Measurements from ENCODE around the gene STARD10. TPM values are rescaled to one million over a fixed set of nuclear protein-coding genes. Genes with fewer than 3 reads are reported as not detected.
"Not testable (repeated sequence)": the region's sequence is repeated elsewhere in the genome, so short reads cannot be mapped to it uniquely, and the experiment has no call there.

STARD10 gene
- total RNA-seq, 2 experiments from 2014 or later = 8.1 to 8.6 TPM

DNA sequence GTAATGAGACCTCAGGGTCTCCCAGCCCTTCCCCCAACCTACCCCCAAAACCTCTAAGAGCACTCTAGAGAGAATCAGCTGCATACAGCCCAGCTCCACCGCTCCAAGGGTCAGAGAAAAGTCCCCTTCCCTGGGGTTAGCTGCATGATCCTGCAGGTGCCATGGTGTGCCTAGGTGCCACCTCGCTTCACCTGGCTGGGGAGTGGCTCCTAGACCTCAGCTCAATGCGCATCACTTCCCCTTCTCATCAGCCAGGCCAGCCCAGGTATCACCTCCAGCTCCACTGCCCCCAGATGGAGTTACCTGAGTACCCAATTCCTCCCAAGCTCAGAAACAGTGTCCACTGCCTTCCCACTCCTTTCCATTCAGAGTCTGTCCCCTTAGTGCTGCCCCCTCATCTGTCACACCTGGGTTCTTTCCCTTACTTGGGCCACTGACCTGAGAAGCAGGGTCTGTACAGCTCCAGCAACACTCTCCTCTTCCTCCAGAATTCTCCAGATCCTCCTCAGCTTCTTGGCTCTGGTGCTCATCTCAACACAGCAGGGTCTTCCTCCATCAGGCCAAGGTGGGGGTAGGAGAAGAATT, 1.3 kb downstream of the STARD10 start:
- Mint-ChIP-seq H3K27me3 (no peaks in the 10 kb centered on the region), H3K4me1 (ENCODE audit: low read depth) (peaks cover 26% of the 10 kb centered on the region), H3K36me3 (ENCODE audit: low read depth) (no peaks in the 10 kb centered on the region), H3K9me3 (no peaks in the 10 kb centered on the region), H3K27ac (peak overlapping the region; percentile 100), H3K4me3 (no peak overlapping the region)
- no peak for ATAC-seq
- no peak for DNase-seq
- CTCF ChIA-PET = interaction anchor here (0.8 to 4.0 kb wide), 17 partner anchors 9 to 386 kb away, joined by 3 to 99 read pairs (median 6); partner anchors contain the start of gene ATG16L2
- POLR2A ChIA-PET = interaction anchor here (0.5 to 3.7 kb wide), 11 partner anchors 10 to 328 kb away, joined by 3 to 23 read pairs (median 5); partner anchors contain the start of gene ATG16L2
- intact Hi-C loops (cut with micrococcal nuclease) = loop anchor here (1.0 kb wide), 1 partner anchor 67 kb away; no protein-coding TSS in a partner anchor
- TF ChIP-seq, protein P1, sequence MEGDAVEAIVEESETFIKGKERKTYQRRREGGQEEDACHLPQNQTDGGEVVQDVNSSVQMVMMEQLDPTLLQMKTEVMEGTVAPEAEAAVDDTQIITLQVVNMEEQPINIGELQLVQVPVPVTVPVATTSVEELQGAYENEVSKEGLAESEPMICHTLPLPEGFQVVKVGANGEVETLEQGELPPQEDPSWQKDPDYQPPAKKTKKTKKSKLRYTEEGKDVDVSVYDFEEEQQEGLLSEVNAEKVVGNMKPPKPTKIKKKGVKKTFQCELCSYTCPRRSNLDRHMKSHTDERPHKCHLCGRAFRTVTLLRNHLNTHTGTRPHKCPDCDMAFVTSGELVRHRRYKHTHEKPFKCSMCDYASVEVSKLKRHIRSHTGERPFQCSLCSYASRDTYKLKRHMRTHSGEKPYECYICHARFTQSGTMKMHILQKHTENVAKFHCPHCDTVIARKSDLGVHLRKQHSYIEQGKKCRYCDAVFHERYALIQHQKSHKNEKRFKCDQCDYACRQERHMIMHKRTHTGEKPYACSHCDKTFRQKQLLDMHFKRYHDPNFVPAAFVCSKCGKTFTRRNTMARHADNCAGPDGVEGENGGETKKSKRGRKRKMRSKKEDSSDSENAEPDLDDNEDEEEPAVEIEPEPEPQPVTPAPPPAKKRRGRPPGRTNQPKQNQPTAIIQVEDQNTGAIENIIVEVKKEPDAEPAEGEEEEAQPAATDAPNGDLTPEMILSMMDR (IDR thresholded peaks at IDR 0.05) = no peak

DNA sequence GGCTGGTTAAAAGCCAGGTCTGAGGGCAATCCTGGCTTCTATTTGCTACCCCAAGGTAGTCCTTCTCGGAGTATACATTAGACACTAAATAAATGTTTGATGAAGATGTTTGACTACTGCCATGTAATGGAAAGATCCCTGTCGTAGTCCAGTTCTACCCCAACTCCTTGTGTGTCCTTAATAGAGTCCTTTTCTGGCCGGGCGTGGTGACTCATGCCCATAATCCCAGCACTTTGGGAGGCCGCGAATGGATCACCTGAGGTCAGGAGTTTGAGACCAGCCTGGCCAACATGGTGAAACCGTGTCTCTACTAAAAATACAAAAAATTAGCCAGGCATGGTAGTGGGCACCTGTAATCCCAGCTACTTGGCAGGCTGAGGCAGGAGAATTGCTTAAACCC, 2.6 kb downstream of the STARD10 start:
- DNase-seq; CTCF ChIA-PET; intact Hi-C loops (cut with micrococcal nuclease); H3K36me3 Mint-ChIP-seq (ENCODE audit: low read depth); ATAC-seq; H3K27ac Mint-ChIP-seq; H3K4me3 Mint-ChIP-seq; H3K27me3 Mint-ChIP-seq; H3K9me3 Mint-ChIP-seq: not testable (repeated sequence)
- H3K4me1 Mint-ChIP-seq (ENCODE audit: low read depth) = peaks cover 35% of the 10 kb centered on the region
- POLR2A ChIA-PET = interaction anchor here (1.6 kb wide), 1 partner anchor 8 kb away, joined by 7 read pairs; no protein-coding TSS in a partner anchor

DNA sequence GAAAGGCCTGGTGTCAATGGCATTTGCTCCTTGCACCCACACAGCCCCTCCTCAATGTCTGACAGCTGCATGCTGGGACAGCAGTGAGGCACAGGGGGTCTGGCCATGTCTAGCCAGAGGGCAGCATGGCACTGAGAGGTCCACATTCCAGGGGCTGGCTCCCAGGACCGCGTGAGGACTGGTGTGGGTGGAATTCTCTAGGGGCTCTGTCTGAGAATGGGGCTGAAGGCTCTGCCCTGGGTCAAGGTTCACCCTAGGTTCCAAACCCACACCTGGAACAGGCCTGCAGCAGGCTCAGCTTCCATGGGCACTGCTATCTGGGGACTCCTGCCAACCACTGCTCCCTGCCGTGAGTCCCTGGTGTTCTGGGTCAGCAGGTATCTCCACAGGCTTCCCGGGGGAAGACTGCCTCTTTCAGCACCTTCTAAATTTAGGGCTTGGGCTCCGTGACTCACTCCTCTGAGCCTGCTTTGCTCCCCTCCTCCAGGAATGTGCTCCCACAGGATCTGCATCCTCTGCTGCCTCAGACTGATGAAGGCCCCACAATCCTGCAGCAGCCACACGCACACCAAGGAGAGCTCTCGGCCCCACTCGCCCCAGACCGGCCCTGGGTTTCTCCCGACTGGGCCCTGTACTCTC, 4.2 kb downstream of the STARD10 start:
- H3K36me3 Mint-ChIP-seq (ENCODE audit: low read depth) = no peaks in the 10 kb centered on the region
- TF ChIP-seq, protein P1 (IDR thresholded peaks at IDR 0.05) = no peak
- H3K9me3 Mint-ChIP-seq = no peaks in the 10 kb centered on the region
- ChIA-PET CTCF (interaction anchor here (1.0 to 1.7 kb wide), 3 partner anchors 9 to 64 kb away, joined by 3 to 6 read pairs (median 4); no protein-coding TSS in a partner anchor), POLR2A (no interaction called here)
- H3K4me1 Mint-ChIP-seq (ENCODE audit: low read depth) = peaks cover 33% of the 10 kb centered on the region
- DNase-seq (no peak), ATAC-seq (no peak)
- H3K27ac Mint-ChIP-seq = no peak overlapping the region
- no peak overlapping the region for H3K4me3 Mint-ChIP-seq
- intact Hi-C loops (cut with micrococcal nuclease) = no loop called here
- H3K27me3 Mint-ChIP-seq = no peaks in the 10 kb centered on the region

DNA sequence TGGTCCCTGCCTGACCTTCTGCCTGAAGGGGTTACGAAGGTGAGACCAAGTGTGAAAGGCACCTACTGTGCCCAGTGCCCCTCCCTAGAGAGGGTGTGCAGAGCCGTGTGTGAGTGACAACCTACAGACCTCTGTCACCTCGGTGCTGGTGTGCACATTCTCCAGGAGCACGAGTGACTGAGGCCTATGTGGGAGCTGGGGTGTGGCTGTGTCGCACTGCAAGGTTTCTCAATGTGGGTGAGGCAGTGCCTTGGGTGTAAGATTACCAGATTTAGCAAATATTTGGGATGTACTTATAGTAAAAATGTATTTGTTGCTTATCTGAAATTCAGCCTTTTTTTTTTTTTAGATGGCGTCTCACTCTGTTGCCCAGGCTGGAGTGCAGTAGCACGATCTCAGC, 5.6 kb downstream of the STARD10 start:
- no peak for ATAC-seq
- Mint-ChIP-seq H3K9me3 (no peaks in the 10 kb centered on the region), H3K36me3 (ENCODE audit: low read depth) (no peaks in the 10 kb centered on the region), H3K4me1 (ENCODE audit: low read depth) (peaks cover 27% of the 10 kb centered on the region), H3K4me3 (no peak overlapping the region), H3K27ac (no peak overlapping the region), H3K27me3 (no peaks in the 10 kb centered on the region)
- CTCF ChIA-PET = interaction anchor here (1.2 to 2.2 kb wide), 4 partner anchors 9 to 317 kb away, joined by 3 to 5 read pairs (median 4); no protein-coding TSS in a partner anchor
- no peak for DNase-seq
- TF ChIP-seq, protein P1 (IDR thresholded peaks at IDR 0.05) = no peak
- intact Hi-C loops (cut with micrococcal nuclease) = no loop called here
- POLR2A ChIA-PET = interaction anchor here (1.1 kb wide), 1 partner anchor 49 kb away, joined by 3 read pairs; no protein-coding TSS in a partner anchor

DNA sequence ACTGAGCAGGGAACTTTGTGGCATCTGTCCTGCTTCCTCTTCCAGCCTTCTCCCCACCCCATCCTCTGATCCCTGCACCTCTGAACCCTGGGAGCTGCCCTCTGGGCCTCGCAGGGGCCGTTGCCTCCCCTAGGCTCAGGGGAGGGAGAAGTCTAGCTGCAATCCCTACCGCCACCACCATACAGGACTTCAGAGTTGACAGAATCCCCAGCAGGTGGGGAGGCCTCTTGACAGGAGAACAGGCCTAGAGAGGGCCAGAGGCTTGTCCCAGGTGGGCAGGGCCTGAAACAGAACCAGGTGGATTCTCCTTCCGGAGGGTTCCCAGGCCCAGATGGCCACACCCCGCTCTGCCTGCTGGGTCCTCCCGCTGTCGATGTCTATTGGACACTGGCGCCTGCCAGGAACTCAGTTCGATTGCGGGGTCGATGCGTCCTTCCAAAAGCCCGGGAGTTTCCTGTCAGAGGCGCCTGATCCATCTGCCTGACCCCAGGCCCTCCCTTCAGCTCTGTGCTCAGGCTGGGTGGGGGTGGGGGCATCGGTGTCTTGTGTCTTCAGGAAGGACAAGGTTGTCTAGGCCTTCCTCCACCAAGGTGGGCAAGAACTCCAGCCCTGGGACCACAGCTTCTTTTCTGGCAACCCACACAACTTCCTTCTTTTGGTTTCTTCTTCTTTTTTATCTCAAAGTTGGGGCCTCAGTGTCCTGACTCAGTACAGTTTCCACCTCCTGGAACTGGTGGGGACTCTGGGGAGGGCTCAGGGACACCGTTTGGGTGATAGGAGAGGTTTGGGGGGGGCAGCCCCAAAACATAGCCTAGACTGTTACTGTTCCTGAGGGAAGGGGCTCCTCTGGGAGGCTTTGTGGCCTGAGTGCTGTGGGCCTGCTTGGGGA, 6.4 kb downstream of the STARD10 start:
- Mint-ChIP-seq H3K9me3 (no peaks in the 10 kb centered on the region), H3K4me3 (no peak overlapping the region), H3K4me1 (ENCODE audit: low read depth) (peaks cover 28% of the 10 kb centered on the region), H3K36me3 (ENCODE audit: low read depth) (no peaks in the 10 kb centered on the region), H3K27me3 (no peaks in the 10 kb centered on the region), H3K27ac (peak overlapping the region; percentile 75)
- DNase-seq (peak; percentile 47), ATAC-seq (peak; percentile 72)
- intact Hi-C loops (cut with micrococcal nuclease) = no loop called here
- ChIA-PET POLR2A (interaction anchor here (0.6 to 1.3 kb wide), 6 partner anchors 37 to 553 kb away, joined by 3 to 4 read pairs (median 3); no protein-coding TSS in a partner anchor), CTCF (interaction anchor here (1.1 to 2.2 kb wide), 5 partner anchors 9 to 316 kb away, joined by 3 to 5 read pairs (median 4); no protein-coding TSS in a partner anchor)
- TF ChIP-seq, protein P1 (IDR thresholded peaks at IDR 0.05) = no peak
